ENCODE data around the gene PDE4D. TPM values are rescaled to one million over a fixed set of nuclear protein-coding genes. Genes with fewer than 3 reads are reported as not detected.

The PDE4D gene
- total and polyA plus RNA-seq, 2 donors (not counting 1 experiment from before 2014, with no cell fraction given), result 14.9 to 171 TPM

DNA sequence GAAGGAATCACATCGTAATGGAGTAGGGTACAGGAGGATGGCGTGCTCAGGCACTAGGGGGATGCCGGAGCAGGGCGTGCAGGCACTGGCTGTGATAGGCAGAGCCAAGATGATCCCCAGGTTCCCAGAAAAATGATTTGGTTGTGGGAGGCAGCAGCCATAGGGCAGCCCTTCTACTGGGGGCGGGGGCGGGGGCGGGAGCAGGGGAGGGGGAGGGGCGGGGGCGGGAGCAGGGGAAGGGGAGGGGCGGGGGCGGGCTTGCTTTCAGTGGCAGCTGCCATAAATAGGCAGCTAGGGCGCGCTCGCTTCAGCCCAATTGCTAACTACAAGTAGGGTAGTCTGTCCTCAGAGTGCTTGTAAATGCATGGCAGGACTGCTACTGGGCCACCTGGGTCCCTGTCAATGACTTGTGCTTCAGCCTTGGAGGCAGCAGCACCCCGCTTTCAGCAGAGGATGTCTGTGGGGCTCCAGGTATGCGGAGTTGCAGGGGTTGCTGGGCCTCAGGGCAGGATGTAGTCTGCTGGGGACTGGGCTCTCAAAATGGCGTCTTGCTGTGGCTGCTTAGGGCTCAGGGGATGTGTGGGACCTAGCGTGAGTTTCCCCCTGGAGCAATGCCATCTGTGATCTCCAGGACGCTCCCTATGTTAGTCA is 956.4 kb downstream of the PDE4D start:
- CTCF ChIA-PET, result no interaction called here
- Histone ChIP-seq H3K9ac (ENCODE audit: low read length) (no peak overlapping the region), H3K4me2 (replicated peaks; ENCODE audit: low read depth, low read length, poor library complexity, severe bottlenecking) (no peak overlapping the region)

DNA sequence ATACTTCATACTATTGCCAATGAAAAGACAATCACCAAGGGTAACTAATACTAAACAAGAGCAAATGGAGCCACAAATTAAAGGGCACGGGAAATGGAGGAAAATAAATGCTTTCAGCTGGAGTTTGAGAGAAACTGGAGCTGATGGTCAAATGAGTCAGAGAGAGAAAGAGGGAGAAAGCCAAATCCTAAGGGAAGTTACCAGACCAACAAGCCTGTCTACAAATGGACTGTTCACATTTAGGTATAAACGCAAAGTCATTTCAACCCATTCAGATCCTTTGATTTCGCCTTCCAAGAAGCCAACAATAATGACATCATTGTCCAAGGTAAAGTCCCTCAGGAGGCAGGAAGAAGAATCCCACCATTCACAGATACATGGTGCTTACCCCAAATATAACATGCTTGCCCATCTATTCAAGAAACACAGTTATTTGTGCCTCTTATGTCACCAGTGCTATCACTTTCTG is 958.9 kb downstream of the PDE4D start:
- DNase-seq, result no peak
- POLR2A ChIA-PET, result no interaction called here
- Histone ChIP-seq H3K27me3 (replicated peaks in 1 of 4; ENCODE audit: control extremely low read depth in 1 of 4, control insufficient read depth in 3 of 4, insufficient read depth in 4 of 4, low read length in 3 of 4) (peaks cover 0 to 6% (median 0%) of the 10 kb centered on the region in 4 experiments), H4K20me1 (ENCODE audit: control insufficient read depth, insufficient read depth, low read length, poor library complexity, severe bottlenecking) (no peaks in the 10 kb centered on the region), H3K4me3 (ENCODE audit: control extremely low read depth in 1 of 5, extremely low read depth in 1 of 5, insufficient read depth in 1 of 5, low read depth in 2 of 5, low read length in 4 of 5) (no peak overlapping the region), H3K9me3 (ENCODE audit: control extremely low read depth in 1 of 3, control insufficient read depth in 2 of 3, insufficient read depth in 1 of 3, low read length in 2 of 3) (peaks cover 0 to 5% (median 0%) of the 10 kb centered on the region in 3 donors), H3K79me2 (ENCODE audit: control insufficient read depth, insufficient read depth, low read length) (no peaks in the 10 kb centered on the region), H3K9ac (ENCODE audit: low read length) (no peak overlapping the region), H2AFZ (ENCODE audit: insufficient read depth, low read depth, low read length, poor library complexity, severe bottlenecking) (no peak overlapping the region), H3K4me2 (replicated peaks; ENCODE audit: low read depth, low read length, poor library complexity, severe bottlenecking) (no peak overlapping the region), H3K4me1 (ENCODE audit: control insufficient read depth in 2 of 2, insufficient read depth in 2 of 2, low read length in 2 of 2) (no peaks in the 10 kb centered on the region), H3K27ac (ENCODE audit: low read length in 2 of 2) (no peak overlapping the region), H3K36me3 (replicated peaks in 1 of 2; ENCODE audit: control extremely low read depth in 1 of 2, control insufficient read depth in 1 of 2, extremely low read depth in 1 of 2, insufficient read depth in 2 of 2, low read length in 1 of 2) (no peaks in the 10 kb centered on the region)
- TF ChIP-seq, protein P1, sequence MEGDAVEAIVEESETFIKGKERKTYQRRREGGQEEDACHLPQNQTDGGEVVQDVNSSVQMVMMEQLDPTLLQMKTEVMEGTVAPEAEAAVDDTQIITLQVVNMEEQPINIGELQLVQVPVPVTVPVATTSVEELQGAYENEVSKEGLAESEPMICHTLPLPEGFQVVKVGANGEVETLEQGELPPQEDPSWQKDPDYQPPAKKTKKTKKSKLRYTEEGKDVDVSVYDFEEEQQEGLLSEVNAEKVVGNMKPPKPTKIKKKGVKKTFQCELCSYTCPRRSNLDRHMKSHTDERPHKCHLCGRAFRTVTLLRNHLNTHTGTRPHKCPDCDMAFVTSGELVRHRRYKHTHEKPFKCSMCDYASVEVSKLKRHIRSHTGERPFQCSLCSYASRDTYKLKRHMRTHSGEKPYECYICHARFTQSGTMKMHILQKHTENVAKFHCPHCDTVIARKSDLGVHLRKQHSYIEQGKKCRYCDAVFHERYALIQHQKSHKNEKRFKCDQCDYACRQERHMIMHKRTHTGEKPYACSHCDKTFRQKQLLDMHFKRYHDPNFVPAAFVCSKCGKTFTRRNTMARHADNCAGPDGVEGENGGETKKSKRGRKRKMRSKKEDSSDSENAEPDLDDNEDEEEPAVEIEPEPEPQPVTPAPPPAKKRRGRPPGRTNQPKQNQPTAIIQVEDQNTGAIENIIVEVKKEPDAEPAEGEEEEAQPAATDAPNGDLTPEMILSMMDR (IDR thresholded peaks at IDR 0.05), result no peak
- TF ChIP-seq EZH2 (IDR thresholded peaks at IDR 0.05; ENCODE audit: borderline replicate concordance, insufficient read depth, low read depth, low read length, poor library complexity, severe bottlenecking), result no peak
- Mint-ChIP-seq H3K4me1 (no peaks in the 10 kb centered on the region), H3K4me3 (no peak overlapping the region), H3K27ac (no peak overlapping the region), H3K27me3 (peaks cover 19% of the 10 kb centered on the region), H3K9me3 (ENCODE audit: insufficient read depth) (no peaks in the 10 kb centered on the region)
- intact Hi-C loops (cut with micrococcal nuclease), result no loop called here
- 100% methylated on average over 2 of the region's 3 CpGs for WGBS (ENCODE audit: insufficient coverage)
- ATAC-seq (ENCODE audit: low read depth), result no peak
- CTCF ChIA-PET, result no interaction called here

More for the DNA sequence above, 956.4 kb downstream of the PDE4D start:
- Histone ChIP-seq H4K20me1 (ENCODE audit: control insufficient read depth, insufficient read depth, low read length, poor library complexity, severe bottlenecking) (no peaks in the 10 kb centered on the region), H3K79me2 (ENCODE audit: control insufficient read depth, insufficient read depth, low read length) (no peaks in the 10 kb centered on the region), H3K36me3 (replicated peaks in 1 of 2; ENCODE audit: control extremely low read depth in 1 of 2, control insufficient read depth in 1 of 2, extremely low read depth in 1 of 2, insufficient read depth in 2 of 2, low read length in 1 of 2) (no peaks in the 10 kb centered on the region), H3K4me1 (ENCODE audit: control insufficient read depth in 2 of 2, insufficient read depth in 2 of 2, low read length in 2 of 2) (no peaks in the 10 kb centered on the region), H3K4me3 (ENCODE audit: control extremely low read depth in 1 of 5, extremely low read depth in 1 of 5, insufficient read depth in 1 of 5, low read depth in 2 of 5, low read length in 4 of 5) (no peak overlapping the region), H3K27me3 (replicated peaks in 1 of 4; ENCODE audit: control extremely low read depth in 1 of 4, control insufficient read depth in 3 of 4, insufficient read depth in 4 of 4, low read length in 3 of 4) (peaks cover 0 to 3% (median 0%) of the 10 kb centered on the region in 4 experiments), H3K9me3 (ENCODE audit: control extremely low read depth in 1 of 3, control insufficient read depth in 2 of 3, insufficient read depth in 1 of 3, low read length in 2 of 3) (peaks cover 0 to 5% (median 0%) of the 10 kb centered on the region in 3 donors), H3K27ac (ENCODE audit: low read length in 2 of 2) (no peak overlapping the region), H2AFZ (ENCODE audit: insufficient read depth, low read depth, low read length, poor library complexity, severe bottlenecking) (no peak overlapping the region)
- Mint-ChIP-seq H3K4me1 (no peaks in the 10 kb centered on the region), H3K27ac (no peak overlapping the region), H3K9me3 (ENCODE audit: insufficient read depth) (no peaks in the 10 kb centered on the region), H3K27me3 (peaks cover 17% of the 10 kb centered on the region), H3K4me3 (no peak overlapping the region)
- intact Hi-C loops (cut with micrococcal nuclease), result no loop called here
- DNase-seq (no peak), ATAC-seq (ENCODE audit: low read depth) (no peak)
- POLR2A ChIA-PET, result no interaction called here
- WGBS (ENCODE audit: insufficient coverage), result 92% methylated on average over 12 of the region's 19 CpGs
- no peak for TF ChIP-seq EZH2 (IDR thresholded peaks at IDR 0.05; ENCODE audit: borderline replicate concordance, insufficient read depth, low read depth, low read length, poor library complexity, severe bottlenecking)
- TF ChIP-seq, protein P1 (IDR thresholded peaks at IDR 0.05), result no peak
